ENCODE measurements around the gene PTPN2. TPM values are rescaled to one million over a fixed set of nuclear protein-coding genes. Genes with fewer than 3 reads are reported as not detected.

The PTPN2 gene
- total RNA-seq, 1 experiment from 2014 or later, result 31.9 TPM

DNA sequence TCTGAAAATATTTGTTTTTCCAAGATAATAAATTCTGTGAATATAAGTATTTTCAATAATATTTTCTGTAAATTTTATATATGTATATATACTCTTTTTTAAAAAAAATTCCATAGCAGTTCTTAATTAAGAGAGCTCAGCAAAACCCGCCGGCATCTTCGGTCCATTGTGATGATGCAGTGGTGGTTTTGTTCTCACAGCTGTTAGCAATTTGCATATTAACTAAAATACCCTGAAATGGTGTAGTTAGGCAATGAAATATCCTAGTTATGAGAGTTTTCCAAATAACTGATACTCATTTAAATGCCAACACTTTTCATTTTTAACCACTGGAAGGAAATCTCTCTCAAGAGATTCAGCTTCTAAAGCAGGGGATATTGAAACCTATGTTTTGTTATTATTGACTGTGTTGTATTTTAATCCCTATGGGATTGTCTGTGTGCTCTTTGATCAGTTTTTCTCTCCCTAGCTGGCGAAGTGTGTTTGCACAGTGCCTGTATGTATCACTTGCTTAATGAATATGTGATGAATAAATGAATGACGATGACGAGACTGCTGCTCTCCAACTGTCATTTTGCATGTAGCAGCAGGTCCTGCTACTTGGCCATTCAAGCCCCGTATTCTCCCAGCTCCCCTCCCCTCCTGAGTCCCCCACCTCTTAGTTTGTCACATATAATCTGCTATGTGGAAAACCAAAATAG is 138.8 kb downstream of the PTPN2 start:
- no peak for DNase-seq (ENCODE audit: low spot score)

- DNase-seq (ENCODE audit: low spot score), result peak; percentile 54
Measured at GRCh38 chr18:12744103-12744502, 139.9 kb downstream of the PTPN2 start.

DNA sequence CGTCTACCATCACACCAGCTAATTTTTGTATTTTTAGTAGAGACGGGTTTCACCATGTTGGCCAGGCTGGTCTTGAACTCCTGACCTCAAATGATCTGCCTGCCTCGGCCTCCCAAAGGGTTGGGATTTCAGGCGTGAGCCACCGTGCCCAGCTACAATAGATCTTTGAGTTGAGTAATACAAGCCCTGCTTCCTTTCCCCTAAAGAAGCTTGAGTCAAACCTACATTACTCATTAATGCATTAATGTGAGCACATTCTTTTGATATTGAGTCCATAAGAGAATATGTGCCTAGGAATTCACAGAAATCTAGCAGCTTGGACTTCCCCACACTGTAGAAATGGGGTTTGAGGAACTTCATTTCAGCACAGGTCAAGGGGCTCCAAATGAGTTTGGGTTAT is 141.6 kb downstream of the PTPN2 start:
- no peak for DNase-seq (ENCODE audit: low spot score)

Other genes starting within 250 kb of the PTPN2 start
- gene SPIRE1, start 226.1 kb downstream of the PTPN2 start, total RNA-seq (2014; rRNA removed; shearing (Covaris generic)), result 8.9 and 10.7 TPM in 2 replicates
- 12.3 and 13.2 TPM in 2 replicates for gene CEP76, start 181.5 kb downstream of the PTPN2 start, total RNA-seq (2014; rRNA removed; shearing (Covaris generic))
- 142 and 149 TPM in 2 replicates for gene PSMG2, start 181.2 kb downstream of the PTPN2 start, total RNA-seq (2014; rRNA removed; shearing (Covaris generic))
- 47.8 and 53.0 TPM in 2 replicates for gene SEH1L, start 63.8 kb upstream of the PTPN2 start, total RNA-seq (2014; rRNA removed; shearing (Covaris generic))
- gene CEP192, start 107.1 kb upstream of the PTPN2 start, total RNA-seq (2014; rRNA removed; shearing (Covaris generic)), result 10.2 and 15.4 TPM in 2 replicates

All from H4 (cell line).